IPS-NIHi11 (cell line): ENCODE results near the gene TRAM2.

Experiments used
- DNase-seq: peaks from one replicate; pipeline ENCODE4 v3.0.0; 2012; ENCODE audit warnings: mixed read lengths, low spot score

TRAM2 gene

GRCh38 chr6:52577022-52577777 is at the start of gene TRAM2:
Gene TRAM2, minus strand, starts transcription at chr6:52577060. Its CDS starts 145 bp downstream, at chr6:52576915.
- DNase-seq, result peak; percentile 92

- no peak for DNase-seq
These were observed 46.0 kb upstream of the TRAM2 start for GRCh38 chr6:52622810-52623209.

- DNase-seq, result no peak
These were observed 44.8 kb upstream of the TRAM2 start for GRCh38 chr6:52621631-52622030.

GRCh38 chr6:52620906-52621190 is 44.0 kb upstream of the TRAM2 start:
- no peak for DNase-seq

GRCh38 chr6:52620055-52620905 is 43.4 kb upstream of the TRAM2 start:
- no peak for DNase-seq

GRCh38 chr6:52617087-52617486 is 40.2 kb upstream of the TRAM2 start:
- no peak for DNase-seq

GRCh38 chr6:52616059-52616690 is 39.3 kb upstream of the TRAM2 start:
- DNase-seq, result no peak

GRCh38 chr6:52612336-52613054 is 35.6 kb upstream of the TRAM2 start:
- no peak for DNase-seq

- no peak for DNase-seq
These were observed 35.0 kb upstream of the TRAM2 start for GRCh38 chr6:52611833-52612232.

GRCh38 chr6:52610745-52611355 is 34.0 kb upstream of the TRAM2 start:
- no peak for DNase-seq

- no peak for DNase-seq
These were observed 33.2 kb upstream of the TRAM2 start for GRCh38 chr6:52610011-52610410.

- DNase-seq, result no peak
These were observed 28.8 kb upstream of the TRAM2 start for GRCh38 chr6:52605610-52606185.

GRCh38 chr6:52603000-52603795 is 26.3 kb upstream of the TRAM2 start:
- no peak for DNase-seq

GRCh38 chr6:52598824-52599190 is 21.9 kb upstream of the TRAM2 start:
- no peak for DNase-seq

- peak; percentile 87 for DNase-seq
These were observed 21.4 kb upstream of the TRAM2 start for GRCh38 chr6:52598123-52598823.

GRCh38 chr6:52597738-52598122 is 20.9 kb upstream of the TRAM2 start:
- DNase-seq, result no peak

GRCh38 chr6:52596371-52597028 is 19.6 kb upstream of the TRAM2 start:
- no peak for DNase-seq

- no peak for DNase-seq
These were observed 18.9 kb upstream of the TRAM2 start for GRCh38 chr6:52595796-52596130.

GRCh38 chr6:52595000-52595795 is 18.3 kb upstream of the TRAM2 start:
- DNase-seq, result peak; percentile 74
